Measurements from ENCODE around the gene OR52E8.

OR52E8 gene

DNA sequence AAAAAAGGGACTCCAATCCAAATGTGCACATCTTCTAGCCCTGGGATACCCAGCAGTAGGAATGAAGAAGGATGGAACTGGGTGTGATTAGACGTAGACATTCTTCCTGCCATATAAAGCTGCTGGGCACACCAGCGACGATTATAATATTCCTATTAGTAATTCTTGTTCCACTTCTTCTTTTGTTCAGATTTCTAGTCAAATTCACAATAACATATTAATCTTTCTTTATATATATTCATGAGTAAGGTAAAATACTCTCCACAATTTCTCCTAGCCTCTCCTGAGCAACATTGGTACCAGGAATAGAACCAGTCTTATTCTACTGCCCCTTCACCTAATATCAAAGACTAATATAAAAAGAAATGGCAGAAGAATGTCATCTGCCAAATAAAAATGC, at the start of gene OR52E8:
TSS of gene OR52E8 (minus strand) at position 101 of the 400 bp plus-strand sequence. CDS start at position 101, 0 bp downstream.
- DNase-seq = no peak

- DNase-seq = no peak
Measured at GRCh38 chr11:5899534-5899933, 42.0 kb upstream of the OR52E8 start.

GRCh38 chr11:5892908-5893307, 35.4 kb upstream of the OR52E8 start, which contains the start of gene OR52E5:
Gene OR52E5, plus strand, starts transcription at chr11:5893208. Its CDS starts 7,569 bp downstream, at chr11:5900777.
- DNase-seq = no peak

DNA sequence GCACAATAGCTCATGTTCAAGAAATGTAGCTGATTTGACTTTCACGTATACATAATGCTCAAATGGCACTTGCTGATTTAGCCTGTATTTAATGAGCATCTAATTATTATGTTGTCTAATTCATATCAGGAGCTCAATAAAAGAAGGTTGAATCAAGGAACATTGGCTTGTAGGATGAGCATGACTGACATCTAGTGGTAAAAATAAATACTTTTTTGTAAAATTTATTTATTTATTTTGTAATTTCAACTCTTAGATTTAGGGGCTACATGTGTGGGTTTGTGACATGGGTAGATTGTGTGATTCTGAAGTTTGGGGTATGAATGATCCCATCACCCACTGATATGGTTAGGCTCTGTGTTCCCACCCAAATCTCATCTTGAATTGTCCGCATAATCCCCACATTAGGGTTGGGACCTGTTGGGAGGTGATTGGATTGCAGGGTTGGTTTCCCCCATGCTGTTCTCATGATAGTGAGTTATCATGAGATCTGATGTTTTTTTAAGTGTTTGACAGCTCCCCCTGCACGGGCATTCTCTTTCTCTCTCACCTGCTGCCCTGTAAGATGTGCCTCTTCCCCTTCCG, 33.8 kb upstream of the OR52E8 start:
- no peak for DNase-seq

GRCh38 chr11:5887661-5888060, 30.2 kb upstream of the OR52E8 start:
- DNase-seq = no peak

DNA sequence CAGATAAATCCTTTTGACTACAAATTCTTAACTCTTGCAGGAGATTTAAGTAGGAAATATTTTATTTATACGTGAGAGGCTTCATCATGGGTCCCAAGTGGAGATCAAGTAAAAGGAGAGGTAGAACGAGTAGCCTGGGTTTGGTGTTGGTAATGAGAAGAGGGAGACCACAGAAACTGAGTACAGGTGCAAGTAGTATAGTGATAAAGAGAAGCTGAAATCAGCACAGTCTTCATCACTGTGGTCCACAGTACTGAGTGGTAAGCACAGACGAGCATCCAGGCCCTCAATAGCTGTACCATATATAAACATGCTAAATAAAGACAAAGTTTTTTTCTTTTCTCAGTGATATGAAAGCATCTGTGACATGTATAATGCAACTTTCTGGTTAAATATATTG, 29.7 kb upstream of the OR52E8 start:
- DNase-seq = no peak

- no peak for DNase-seq
Measured at GRCh38 chr11:5881756-5882155, 24.3 kb upstream of the OR52E8 start.

- no peak for DNase-seq
Measured at GRCh38 chr11:5880329-5880728, 22.8 kb upstream of the OR52E8 start, which contains the start of gene OR52E4. Gene OR52E4, plus strand, starts transcription at chr11:5880629. Its CDS starts 3,664 bp downstream, at chr11:5884293.

GRCh38 chr11:5878564-5878963, 21.1 kb upstream of the OR52E8 start:
- no peak for DNase-seq

DNA sequence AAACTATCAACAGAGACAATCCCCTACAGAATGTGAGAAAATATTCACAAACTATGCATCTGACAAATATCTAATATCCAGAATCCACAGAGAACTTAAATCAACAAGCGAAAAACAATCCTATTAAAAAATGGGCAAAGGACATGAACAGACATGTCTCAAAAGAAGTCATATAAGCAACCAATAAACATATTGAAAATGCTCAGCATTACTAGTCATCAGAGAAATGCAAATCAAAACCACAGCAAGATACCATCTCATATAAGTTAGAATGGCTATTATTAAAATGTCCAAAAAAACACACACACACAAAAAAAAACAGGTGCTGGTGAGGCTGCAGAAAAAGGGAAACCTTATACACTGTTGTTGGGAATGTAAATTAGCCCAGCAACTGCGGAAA, 8.3 kb upstream of the OR52E8 start:
- DNase-seq = no peak

DNA sequence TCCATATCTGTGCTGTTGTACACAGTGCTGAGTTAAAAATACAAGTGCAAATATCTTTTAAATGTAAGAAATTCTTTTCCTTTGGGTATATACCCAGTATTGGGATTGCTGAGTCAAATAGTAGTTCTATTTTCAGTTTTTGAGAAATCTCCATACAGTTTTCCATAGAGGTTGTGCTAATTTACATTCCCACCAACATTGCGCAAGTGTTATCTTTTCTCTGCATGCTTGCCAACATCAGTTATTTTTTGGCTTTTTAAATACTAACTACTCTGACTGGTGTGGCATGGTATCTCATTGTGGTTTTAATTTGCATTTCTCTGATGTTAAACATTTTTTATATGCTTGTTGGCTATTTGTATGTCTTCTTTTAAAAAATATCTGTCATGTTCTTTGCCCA, 6.5 kb downstream of the OR52E8 start:
- DNase-seq = no peak

DNA sequence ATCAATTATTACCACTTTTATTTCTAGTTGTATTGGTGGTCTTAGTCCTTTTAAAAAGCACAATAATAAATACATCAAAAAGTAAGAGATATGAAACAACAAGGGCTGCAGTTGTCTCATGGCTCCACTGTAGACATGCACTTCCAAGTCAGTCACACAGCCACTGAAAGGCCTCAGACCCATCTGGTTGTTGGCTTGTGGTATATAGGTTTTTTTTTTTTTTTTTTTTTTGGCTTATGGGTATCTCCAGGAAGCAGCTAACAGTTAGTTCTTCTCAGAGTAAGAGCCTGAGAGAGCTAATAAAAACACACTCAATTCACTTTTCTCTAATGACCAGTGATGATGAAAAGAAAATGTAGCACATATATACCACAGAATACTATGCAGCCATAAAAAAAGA, 9.8 kb downstream of the OR52E8 start:
- DNase-seq = no peak

GRCh38 chr11:5846701-5847100, 10.8 kb downstream of the OR52E8 start:
- no peak for DNase-seq

DNA sequence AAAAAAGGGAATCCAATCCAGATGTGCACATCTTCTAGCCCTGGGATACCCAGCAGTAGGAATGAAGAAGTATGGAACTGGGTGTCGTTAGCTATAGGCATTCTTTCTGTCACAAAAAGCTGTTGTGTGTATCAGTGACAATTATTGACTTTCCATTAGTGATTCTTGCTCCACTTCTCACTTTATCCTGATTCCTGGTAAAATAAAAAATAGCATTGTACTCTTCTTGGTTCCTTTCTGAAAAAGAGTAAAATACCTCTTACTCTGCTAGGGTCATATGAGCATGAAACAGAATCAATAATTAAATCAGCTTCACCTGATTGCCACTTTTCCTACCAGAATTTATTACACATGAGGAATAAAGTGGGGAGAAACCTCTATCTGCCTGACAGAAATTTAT, 15.7 kb downstream of the OR52E8 start, which contains the start of gene OR52E6:
TSS of gene OR52E6 (minus strand) at position 101 of the 400 bp plus-strand sequence. CDS start at position 101, 0 bp downstream.
- DNase-seq = no peak

DNA sequence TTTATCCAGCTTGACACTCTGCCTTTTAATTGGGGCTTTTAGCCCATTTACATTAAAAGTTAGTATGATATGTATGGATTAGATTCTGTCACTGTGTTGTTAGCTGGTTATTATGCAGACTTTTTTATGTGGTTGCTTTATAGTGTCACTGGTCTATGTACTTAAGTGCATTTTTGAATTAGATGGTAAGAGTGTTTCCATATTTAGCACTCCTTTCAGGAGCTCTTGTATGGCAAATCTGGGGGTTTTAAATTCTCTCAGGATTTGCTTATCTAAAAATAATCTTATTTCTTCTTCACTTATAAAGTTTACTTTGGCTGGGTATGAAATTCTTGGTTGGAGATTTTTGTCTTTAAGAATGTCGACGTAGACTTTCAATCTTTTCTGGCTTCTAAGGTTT, 19.8 kb downstream of the OR52E8 start:
- DNase-seq = no peak

DNA sequence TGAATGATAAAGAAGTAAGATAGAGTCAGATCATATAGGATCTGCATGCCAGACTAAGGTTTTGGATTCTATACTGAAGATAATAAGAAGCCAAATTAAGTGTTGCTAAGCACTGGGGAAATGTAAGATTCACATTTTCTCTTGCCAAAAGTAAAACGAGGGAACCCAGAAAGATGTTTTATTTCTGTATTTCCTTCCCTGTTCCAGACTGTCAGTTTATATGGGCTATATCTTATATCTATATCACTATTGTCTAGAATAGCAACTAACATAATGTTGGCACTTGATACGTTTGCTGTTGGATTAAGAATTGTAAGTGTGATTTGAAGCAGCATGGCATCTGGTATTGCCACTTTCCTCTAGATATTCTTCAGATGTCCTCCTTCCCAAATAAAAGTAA, 24.0 kb downstream of the OR52E8 start:
- no peak for DNase-seq

GRCh38 chr11:5831196-5831829, 26.2 kb downstream of the OR52E8 start:
- DNase-seq = no peak

DNA sequence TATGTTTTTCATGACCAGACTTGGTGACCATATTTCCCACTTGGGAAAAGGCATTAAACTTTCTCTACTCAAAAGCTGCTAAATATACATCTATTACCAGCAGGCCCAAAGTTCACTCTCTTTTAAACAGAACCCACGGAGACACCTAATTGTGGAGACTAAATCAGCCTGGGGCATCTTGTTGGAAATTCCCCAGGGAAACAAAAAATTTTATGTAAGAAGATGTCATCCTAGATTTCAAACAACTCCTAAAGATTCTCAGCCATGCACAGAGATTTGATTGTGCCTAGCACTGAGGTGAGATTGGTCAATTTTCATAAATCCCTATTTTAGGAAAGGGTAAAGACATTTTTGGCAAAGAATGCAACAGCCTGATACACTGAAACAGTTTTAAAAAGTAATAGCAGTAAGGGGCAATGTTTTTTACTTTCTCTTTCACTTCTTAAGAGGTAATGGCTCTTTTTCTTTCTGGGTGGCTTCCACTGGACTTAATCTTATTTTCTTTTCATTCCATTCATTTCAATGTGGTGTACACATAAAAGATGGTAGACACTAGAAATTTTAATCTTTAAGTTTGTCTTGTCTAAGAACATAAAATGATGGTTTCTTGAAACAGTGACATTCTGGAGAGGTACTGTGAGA, 39.1 kb downstream of the OR52E8 start:
- DNase-seq = no peak

DNA sequence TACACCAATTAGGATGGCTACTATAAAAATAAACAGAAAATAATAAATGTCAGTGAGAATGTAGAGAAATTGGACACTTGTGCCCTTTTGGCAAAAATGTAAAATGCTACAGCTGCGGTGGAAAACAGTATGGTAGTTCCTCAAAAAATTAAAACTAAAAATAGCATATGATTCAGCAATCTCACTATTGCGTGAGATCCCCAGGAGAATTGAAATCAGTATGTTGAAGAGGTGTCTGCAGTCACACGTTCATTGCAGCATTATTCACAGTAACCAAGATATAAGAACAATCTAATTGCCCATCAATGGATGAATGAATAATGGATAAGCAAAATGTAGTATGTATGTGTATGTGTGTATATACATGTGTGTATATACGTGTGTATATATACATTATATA, 42.0 kb downstream of the OR52E8 start:
- no peak for DNase-seq

DNA sequence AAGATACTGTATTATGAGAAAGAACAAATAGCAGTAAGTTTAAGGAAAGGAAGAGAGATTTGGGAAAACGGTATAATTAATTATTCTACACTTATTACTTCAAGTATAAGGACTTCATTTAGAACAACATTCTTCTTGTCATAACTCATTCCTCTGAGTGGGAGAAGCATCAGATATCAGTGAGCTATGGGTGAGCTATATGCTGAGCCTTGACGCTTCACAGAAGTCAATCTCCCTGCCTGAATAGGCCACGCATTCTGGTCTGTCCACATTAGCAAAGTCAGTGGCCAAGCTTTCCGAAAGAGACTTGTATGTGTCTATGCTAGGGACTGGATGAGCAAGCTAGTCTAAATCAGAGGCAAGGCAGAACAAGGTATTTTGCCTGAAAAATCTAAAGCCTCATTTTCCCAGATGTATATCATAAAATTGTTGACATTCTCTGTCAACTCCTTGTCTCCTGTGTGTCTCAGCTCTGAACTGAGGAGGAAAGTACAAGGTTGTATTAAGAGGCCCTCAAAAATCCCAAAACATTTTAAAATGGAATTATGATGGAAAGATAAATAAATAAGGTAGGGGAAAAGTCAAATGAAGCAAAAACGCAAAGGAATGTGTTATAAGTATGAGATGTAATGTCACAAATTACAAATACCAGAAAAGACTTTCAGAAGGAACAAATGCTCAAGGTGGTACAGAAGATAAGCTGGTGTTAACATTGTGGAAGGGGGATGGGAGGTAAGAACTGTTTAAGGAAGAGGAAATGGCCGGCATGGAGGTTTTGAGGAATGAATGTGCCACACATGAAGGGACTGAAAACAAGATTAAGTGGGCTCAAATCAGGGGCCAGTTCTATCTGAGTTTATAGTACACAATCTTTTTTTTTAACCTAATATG, 47.3 kb downstream of the OR52E8 start:
- DNase-seq = no peak

DNA sequence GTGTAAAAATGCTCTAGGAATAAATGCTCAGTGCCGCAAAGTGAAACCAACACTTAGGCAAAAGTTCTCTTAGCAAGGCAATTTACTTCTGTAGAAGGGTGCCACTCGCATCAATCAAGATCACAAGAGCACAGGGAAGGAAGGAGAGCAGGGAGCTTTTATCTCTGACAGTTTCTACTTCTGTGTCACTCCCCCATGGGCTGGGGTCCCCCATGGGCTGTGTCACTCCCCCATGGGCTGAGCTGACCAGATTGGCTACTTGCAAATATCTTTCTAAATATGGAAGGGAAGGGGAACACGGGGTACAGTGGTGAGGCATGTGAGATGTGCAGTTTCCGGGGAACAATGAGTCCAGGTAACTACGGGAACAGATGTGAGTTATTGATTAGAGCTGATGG, 48.4 kb downstream of the OR52E8 start:
- peak; percentile 20 to 22 for DNase-seq

GRCh38 chr11:5808500-5809121, 48.9 kb downstream of the OR52E8 start, which contains the start of gene OR52N2:
Gene OR52N2, plus strand, starts transcription at chr11:5808924. Its CDS starts 11,412 bp downstream, at chr11:5820336.
- DNase-seq = peak; percentile 78 to 80
